WI38 (cell line): ENCODE measurements around the gene PPP5C.
"Not testable (repeated sequence)": the region's sequence is repeated elsewhere in the genome, so short reads cannot be mapped to it uniquely, and the experiment has no call there.

Experiments
- H3K4me3 ChIP-seq: 2 replicates; pipeline ENCODE4 v1.5.1; 2011; ENCODE audit warnings: low read depth, mild to moderate bottlenecking, control low read depth, low read length
- CTCF ChIP-seq: IDR thresholded peaks from 2 replicates; pipeline ENCODE4 v1.5.1; 2012; ENCODE audit warnings: low read depth, mild to moderate bottlenecking, control low read depth, low read length

Gene PPP5C

GRCh38 chr19:46431824-46432223 lies 84.9 kb downstream of the PPP5C start:
- H3K4me3 ChIP-seq = no peak overlapping the region
- TF ChIP-seq CTCF = no peak

- not testable (repeated sequence) for H3K4me3 ChIP-seq
These were observed 86.6 kb downstream of the PPP5C start for GRCh38 chr19:46433470-46433869.

- TF ChIP-seq CTCF = no peak
- H3K4me3 ChIP-seq = no peak overlapping the region
These were observed 88.1 kb downstream of the PPP5C start for GRCh38 chr19:46435009-46435408.

GRCh38 chr19:46435689-46436088 lies 88.8 kb downstream of the PPP5C start:
- H3K4me3 ChIP-seq = not testable (repeated sequence)
